NOMO-1 (cell line): ENCODE data around the gene PTP4A1.
"Not testable (repeated sequence)": the region's sequence is repeated elsewhere in the genome, so short reads cannot be mapped to it uniquely, and the experiment has no call there.

Experiments used
- DNase-seq, 2 experiments: peaks; one replicate each; lab custom pipeline; 2025; ENCODE audit not compliant: unreplicated experiment in 2 of 2; lab: John Stamatoyannopoulos, UW

Gene PTP4A1

DNA sequence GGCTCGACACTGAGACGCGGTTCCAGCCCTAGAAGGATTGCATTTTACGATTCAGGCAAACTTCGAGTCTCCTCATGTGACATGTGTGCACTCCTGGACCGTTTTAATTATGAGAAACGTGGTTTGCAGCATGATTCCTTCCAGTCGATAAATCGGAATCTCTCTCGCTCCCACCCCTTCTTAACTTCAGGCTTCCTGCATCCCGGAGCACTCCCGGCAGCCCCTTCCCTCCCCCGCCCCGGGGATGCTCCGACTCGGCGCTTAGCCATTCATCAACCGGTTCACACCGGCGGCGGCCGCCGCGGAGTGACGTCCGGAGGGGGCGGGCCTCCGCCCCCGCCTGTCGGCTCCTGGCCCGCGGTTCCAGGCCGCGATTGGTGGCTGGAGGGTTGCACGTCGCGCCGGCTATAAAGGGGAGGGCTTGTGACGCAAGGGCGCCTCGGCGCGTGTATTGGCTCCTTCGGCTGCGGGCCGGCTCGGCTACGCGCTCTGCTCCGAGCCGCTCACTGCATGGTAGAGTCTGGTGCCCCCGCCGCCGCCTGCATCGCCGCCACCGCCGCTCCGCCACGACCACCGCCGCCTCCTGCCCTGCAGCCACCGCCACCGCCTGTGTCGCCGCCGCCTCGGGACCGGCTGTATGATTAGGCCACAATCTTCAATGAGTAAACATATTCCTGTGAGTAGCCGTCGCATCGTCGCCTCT is at the start of gene PTP4A1, which contains the start of gene LOC128125822:
Gene PTP4A1, plus strand, starts transcription at position 437 of the 703 bp plus-strand sequence. CDS start 4,401 bp downstream, outside the sequence.
Gene LOC128125822, plus strand, starts transcription at position 437 of the 703 bp plus-strand sequence.
- DNase-seq: peak; percentile 91 to 94

DNA sequence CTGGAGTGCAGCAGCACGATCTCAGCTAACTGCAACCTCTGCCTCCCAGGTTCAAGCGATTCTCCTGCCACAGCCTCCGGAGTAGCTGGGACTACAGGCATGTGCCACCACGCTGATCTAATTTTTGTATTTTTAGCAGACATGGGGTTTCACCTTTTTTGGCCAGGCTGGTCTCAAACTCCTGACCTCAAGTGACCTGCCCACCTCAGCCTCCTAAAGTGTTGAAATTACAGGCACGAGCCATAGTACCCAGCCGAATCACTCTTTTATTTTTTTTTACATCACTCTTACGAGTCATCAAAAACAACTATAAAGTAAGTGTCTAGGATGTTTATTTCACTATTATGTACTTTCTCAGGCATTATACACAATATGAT is 49.4 kb upstream of the PTP4A1 start:
- DNase-seq: not testable (repeated sequence)

DNA sequence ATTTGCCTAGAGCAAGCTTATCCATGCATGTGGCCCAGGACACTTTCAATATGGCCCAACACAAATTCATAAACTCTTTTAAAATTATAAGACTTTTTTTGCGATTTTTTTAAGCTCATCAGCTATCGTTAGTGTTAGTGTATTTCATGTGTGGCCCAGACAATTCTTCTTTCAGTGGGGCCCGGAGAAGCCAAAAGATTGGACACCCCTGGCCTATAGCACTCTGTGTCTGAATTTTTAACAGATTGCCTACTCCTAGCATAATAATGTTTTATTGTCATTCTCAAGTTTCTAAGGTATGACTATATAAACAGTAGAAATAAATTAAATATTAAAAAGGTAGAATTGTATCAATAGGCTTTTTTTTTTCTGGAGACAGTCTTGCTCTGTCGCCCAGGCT is 48.6 kb upstream of the PTP4A1 start:
- DNase-seq: no peak

GRCh38 chr6:63525186-63525878 is 46.9 kb upstream of the PTP4A1 start:
- DNase-seq: no peak

GRCh38 chr6:63526931-63527330 is 45.3 kb upstream of the PTP4A1 start:
- DNase-seq: no peak

- DNase-seq: no peak
These were observed 44.4 kb upstream of the PTP4A1 start for GRCh38 chr6:63527658-63528514.

DNA sequence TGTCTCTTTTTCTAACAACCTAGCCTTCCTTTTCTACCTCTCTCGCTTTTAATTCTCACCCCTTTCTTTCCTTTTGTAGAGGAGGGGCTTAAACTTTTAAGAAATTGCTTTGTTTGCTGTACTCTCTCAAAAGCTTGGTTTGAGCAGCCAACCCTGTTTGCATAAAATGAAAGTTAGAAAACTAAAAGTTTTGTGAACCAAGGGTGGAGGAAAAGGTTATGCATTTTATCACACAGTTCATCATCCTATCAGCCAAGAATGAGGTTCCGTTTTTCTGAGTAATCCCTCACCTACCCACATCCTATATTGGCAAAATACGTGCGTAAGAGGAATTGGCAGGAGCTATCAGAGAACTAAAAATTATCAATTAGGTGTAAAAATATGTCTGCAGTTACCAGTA is 42.8 kb upstream of the PTP4A1 start:
- DNase-seq: no peak

DNA sequence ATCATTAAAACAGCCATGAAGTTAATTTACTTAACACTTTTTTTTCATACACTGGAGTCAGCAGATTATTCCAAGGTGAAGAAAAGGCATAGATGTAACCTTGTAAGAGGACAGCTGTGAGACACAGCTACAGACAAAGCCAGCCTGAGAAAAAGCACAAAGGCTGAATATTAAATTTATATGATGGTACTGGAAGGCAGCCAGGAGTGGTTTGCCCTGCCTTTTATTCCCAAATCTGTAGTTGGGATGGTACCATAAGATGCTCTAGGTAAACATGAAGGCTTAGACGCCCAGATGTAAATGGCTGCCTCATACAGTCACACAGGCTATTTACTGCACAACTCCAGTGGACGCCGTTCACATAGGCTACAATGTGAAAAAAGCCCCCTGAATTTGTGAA is 42.1 kb upstream of the PTP4A1 start:
- no peak for DNase-seq

GRCh38 chr6:63530991-63531390 is 41.3 kb upstream of the PTP4A1 start:
- DNase-seq: no peak

- DNase-seq: no peak
These were observed 39.3 kb upstream of the PTP4A1 start for GRCh38 chr6:63533026-63533425.

- DNase-seq: no peak
These were observed 38.3 kb upstream of the PTP4A1 start for GRCh38 chr6:63533952-63534351.

GRCh38 chr6:63537201-63537958 is 34.9 kb upstream of the PTP4A1 start:
- no peak for DNase-seq

- no peak for DNase-seq
These were observed 34.4 kb upstream of the PTP4A1 start for GRCh38 chr6:63537959-63538300.

DNA sequence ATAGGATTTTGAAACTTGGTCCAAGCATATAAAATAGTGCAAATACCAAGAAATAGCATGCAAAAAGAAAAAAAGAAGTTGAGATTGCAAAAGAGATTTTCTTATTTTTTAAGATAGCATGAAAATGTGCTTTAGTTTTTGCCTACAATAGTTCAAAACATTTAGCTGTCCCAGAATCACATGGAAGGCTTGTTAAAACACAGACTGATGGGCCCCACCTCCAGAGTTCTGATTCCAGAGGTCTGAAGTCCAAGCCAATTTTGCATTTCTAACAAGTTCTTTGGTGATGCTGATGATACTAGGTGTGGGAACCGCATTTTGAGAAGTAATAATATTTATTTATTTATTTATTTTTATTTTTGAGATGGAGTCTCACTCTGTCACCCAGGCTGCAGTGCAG is 33.7 kb upstream of the PTP4A1 start:
- DNase-seq: no peak

DNA sequence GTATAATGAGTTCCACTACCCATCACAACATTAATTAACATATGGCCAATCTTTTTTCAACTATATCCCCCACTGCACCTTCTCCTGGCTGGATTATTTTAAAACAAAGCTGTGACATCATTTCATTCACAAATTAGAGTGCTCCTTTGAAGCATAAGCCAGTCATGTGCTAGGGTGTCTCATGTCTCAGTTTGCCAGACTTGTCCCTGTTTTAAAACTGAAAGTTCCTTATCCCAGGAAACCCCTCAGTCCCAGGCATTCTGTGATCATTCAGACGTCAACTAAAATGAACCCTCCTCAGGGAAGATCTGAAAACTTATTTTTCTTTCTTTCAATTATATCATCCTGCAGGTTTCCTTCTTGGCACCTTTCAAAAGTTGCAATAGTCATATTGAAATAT is 29.3 kb upstream of the PTP4A1 start:
- no peak for DNase-seq

DNA sequence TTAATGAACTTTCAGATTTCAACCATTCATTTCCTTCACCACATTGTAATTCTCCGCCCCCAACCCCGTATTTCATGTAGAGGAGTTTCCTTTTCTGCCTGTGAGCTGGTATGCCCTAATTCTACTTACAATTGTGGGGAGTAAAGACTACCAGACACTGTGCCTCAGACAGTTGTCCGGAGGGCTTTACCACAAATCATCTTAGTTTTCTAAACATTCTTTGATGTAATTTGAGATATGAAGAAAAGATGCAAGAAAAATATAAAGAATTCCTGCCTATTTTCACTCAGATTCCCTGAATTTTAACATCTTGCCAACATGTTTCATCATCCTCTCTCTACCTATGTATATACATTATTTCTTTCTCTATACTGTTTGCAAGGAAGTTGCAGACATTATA is 28.3 kb upstream of the PTP4A1 start:
- no peak for DNase-seq

DNA sequence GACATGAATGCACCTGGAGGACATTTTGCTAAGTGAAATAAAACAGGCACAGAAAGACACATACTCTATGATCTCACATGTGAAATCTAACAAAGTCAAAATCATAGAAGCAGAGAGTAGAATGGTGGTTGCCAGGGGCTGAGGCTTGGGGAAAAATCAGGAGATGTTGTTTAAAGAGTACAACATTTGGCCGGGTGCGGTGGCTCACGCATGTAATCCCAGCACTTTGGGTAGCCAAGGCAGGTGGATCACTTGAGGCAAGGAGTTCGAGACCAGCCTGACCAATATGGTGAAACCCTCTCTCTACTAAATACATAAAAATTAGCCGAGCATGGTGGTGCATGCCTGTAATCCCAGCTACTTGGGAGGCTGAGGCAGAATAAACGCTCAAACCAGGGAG is 26.0 kb upstream of the PTP4A1 start:
- DNase-seq: no peak

DNA sequence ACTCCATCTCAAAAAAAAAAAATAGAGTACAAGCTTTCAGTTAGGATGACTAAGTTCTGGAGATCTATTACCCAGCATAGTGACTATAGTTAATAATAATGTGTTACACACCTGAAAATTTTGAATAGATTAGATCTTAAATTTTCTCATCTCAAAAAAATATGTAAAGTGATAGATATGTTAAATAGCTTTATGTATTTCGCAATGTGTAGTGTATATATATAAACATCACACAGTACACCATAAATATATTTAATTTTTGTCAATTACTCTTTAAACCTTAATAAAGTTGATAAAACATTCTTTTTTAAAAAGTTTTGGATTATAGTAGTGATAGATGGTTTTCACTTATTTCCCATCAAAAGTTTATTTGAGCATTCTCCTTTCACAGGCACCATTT is 25.6 kb upstream of the PTP4A1 start:
- DNase-seq: no peak

DNA sequence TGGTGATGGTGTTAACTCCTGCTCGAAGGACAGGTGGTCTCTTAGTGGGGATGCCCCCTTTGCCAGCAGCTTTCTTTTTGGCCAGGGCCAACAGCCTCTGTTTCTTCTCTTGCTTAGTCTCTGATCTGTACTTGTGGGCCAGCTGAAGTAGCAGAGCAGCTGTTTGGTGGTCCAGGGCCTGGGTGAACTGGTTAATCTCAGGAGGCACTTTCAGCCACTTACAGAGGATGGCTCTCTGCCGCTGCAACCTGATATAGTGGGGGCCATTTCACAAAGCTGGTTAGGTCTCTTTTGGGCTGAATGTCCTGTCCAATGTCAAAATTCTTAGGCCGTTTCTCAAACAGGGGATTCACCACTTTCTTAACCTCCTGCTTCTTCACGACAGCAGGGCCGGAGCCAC is 23.2 kb upstream of the PTP4A1 start:
- DNase-seq: no peak

- peak in 1 of 2 experiments; percentile 23 for DNase-seq
These were observed 19.1 kb upstream of the PTP4A1 start for GRCh38 chr6:63553208-63553607.

DNA sequence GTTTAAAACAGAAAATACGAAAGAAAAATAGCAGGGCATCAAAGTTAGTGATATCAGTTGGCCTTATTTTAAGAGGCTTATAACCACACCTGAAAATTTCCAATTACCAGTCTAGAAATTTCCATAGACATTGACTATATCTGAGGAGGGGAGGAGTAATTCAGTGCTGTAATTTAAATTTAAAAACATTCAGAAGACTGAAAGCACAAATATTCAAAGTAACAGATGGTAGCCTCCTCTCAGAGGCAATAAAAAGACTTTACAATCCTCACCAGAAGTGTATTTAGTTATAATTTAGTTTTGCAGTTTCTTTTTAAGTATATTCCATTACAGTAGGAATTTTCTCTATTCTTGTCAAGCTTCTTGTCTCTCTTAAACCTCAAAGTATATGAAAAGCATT is 18.4 kb upstream of the PTP4A1 start:
- no peak for DNase-seq
